ENCODE data around the gene FAM13A. TPM values are rescaled to one million over a fixed set of nuclear protein-coding genes. Genes with fewer than 3 reads are reported as not detected.

Gene FAM13A
- total and polyA plus RNA-seq, 2 experiments from 2014 or later, result 19.3 to 44.2 TPM

DNA sequence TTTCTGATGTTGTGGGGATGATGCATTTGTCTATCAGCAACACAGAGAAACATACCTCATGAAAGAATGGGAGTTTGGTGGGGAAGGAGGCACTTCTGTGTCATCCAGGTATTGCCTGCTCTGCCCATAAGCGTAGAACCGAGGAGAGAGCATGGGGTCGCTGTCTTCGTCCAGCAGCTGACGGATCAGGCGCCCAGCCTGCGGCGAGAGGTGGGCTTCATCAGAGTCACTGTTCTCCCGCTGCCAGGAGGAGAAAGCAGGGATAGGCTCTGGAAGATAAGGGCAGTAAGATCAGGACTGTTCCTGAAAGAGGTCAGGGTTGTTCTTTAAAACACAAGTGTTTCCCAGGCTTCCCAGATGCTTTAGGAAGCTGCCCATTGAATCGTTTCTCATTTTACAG is 306.6 kb downstream of the FAM13A start:
- Histone ChIP-seq H3K36me3 (replicated peaks; ENCODE audit: insufficient read depth, low read depth) (peaks cover 3% of the 10 kb centered on the region), H2AFZ (no peak overlapping the region), H3K4me2 (no peak overlapping the region), H3K4me3 (no peak overlapping the region), H3K27me3 (no peaks in the 10 kb centered on the region), H3K79me2 (no peaks in the 10 kb centered on the region), H3K4me1 (ENCODE audit: insufficient read depth) (peaks cover 14% of the 10 kb centered on the region), H3K9me3 (ENCODE audit: low read depth) (no peaks in the 10 kb centered on the region), H4K20me1 (ENCODE audit: insufficient read depth, poor library complexity, severe bottlenecking) (no peaks in the 10 kb centered on the region), H3K27ac (no peak overlapping the region), H3K9me2 (replicated peaks; ENCODE audit: insufficient read depth) (no peaks in the 10 kb centered on the region)
- DNase-seq (ENCODE audit: low spot score), result no peak
- TF ChIP-seq EZH2 (IDR thresholded peaks at IDR 0.05; ENCODE audit: borderline replicate concordance) (no peak), CTCF (IDR thresholded peaks at IDR 0.05; ENCODE audit: poor library complexity) (no peak), EZH2phosphoT487 (IDR thresholded peaks at IDR 0.05; ENCODE audit: low read depth, severe bottlenecking, unreplicated experiment) (no peak)
- WGBS (ENCODE audit: low lambda C conversion rate, missing lambda C conversion rate), result 92% methylated on average over 10 of the region's 10 CpGs

DNA sequence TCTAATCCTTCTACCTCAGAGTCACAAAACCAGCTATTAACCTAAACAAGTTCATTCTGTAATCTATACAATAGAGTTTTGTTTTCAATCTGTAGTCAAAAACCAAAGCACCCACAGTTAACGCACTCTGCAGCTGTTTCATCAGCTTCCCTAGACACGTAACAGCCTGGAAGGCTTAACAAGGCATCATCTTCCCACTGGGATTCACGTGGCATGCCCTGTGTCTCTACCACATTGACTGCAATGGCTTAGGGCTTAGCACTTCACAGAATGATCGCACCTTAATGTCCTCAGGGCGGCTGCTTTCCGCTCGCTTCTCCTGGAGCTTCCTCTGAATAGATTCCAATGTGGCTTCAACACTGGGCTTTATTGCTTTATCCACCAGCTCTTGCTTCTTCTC is 309.6 kb downstream of the FAM13A start:
- WGBS (ENCODE audit: low lambda C conversion rate, missing lambda C conversion rate), result 94% methylated on average over 7 of the region's 7 CpGs
- no peak overlapping the region for H2AFZ ChIP-seq
- H3K27me3 ChIP-seq, result no peaks in the 10 kb centered on the region
- H3K4me1 ChIP-seq (ENCODE audit: insufficient read depth), result no peaks in the 10 kb centered on the region
- no peak for DNase-seq (ENCODE audit: low spot score)
- no peaks in the 10 kb centered on the region for H3K9me2 ChIP-seq (replicated peaks; ENCODE audit: insufficient read depth)
- H3K79me2 ChIP-seq, result no peaks in the 10 kb centered on the region
- H3K36me3 ChIP-seq (replicated peaks; ENCODE audit: insufficient read depth, low read depth), result peaks cover 3% of the 10 kb centered on the region
- no peak overlapping the region for H3K4me3 ChIP-seq
- TF ChIP-seq EZH2 (IDR thresholded peaks at IDR 0.05; ENCODE audit: borderline replicate concordance) (no peak), EZH2phosphoT487 (IDR thresholded peaks at IDR 0.05; ENCODE audit: low read depth, severe bottlenecking, unreplicated experiment) (no peak), CTCF (IDR thresholded peaks at IDR 0.05; ENCODE audit: poor library complexity) (no peak)
- H3K27ac ChIP-seq, result no peak overlapping the region
- no peaks in the 10 kb centered on the region for H3K9me3 ChIP-seq (ENCODE audit: low read depth)
- no peaks in the 10 kb centered on the region for H4K20me1 ChIP-seq (ENCODE audit: insufficient read depth, poor library complexity, severe bottlenecking)
- H3K4me2 ChIP-seq, result no peak overlapping the region

GRCh38 chr4:88746206-88746605 is 310.8 kb downstream of the FAM13A start:
- H3K4me3 ChIP-seq, result no peak overlapping the region
- H3K27ac ChIP-seq, result no peak overlapping the region
- no peaks in the 10 kb centered on the region for H3K9me2 ChIP-seq (replicated peaks; ENCODE audit: insufficient read depth)
- H3K9me3 ChIP-seq (ENCODE audit: low read depth), result no peaks in the 10 kb centered on the region
- no peak overlapping the region for H3K4me2 ChIP-seq
- 79% methylated on average over 5 of the region's 5 CpGs for WGBS (ENCODE audit: low lambda C conversion rate, missing lambda C conversion rate)
- no peaks in the 10 kb centered on the region for H4K20me1 ChIP-seq (ENCODE audit: insufficient read depth, poor library complexity, severe bottlenecking)
- no peaks in the 10 kb centered on the region for H3K27me3 ChIP-seq
- no peak overlapping the region for H2AFZ ChIP-seq
- H3K36me3 ChIP-seq (replicated peaks; ENCODE audit: insufficient read depth, low read depth), result peaks cover 3% of the 10 kb centered on the region
- DNase-seq (ENCODE audit: low spot score), result no peak
- no peak for TF ChIP-seq EZH2phosphoT487 (IDR thresholded peaks at IDR 0.05; ENCODE audit: low read depth, severe bottlenecking, unreplicated experiment)
- no peak for TF ChIP-seq CTCF (IDR thresholded peaks at IDR 0.05; ENCODE audit: poor library complexity)
- no peak for TF ChIP-seq EZH2 (IDR thresholded peaks at IDR 0.05; ENCODE audit: borderline replicate concordance)
- H3K79me2 ChIP-seq, result no peaks in the 10 kb centered on the region
- H3K4me1 ChIP-seq (ENCODE audit: insufficient read depth), result no peaks in the 10 kb centered on the region

All from hepatocyte (in vitro differentiated cells).